GM12878 (cell line): ENCODE measurements around the gene CTDNEP1. TPM values are rescaled to one million over a fixed set of nuclear protein-coding genes. Genes with fewer than 3 reads are reported as not detected.

Experiments
- BCLAF1 ChIP-seq: fragments of 450-650 bp; IDR thresholded peaks from 2 replicates; pipeline ENCODE4 v1.6.1; 2017; ENCODE audit warnings: antibody characterized with exemption, mild to moderate bottlenecking, moderate library complexity
- CBX3 ChIP-seq: fragments of 200-600 bp; sonication (generic); IDR thresholded peaks from 2 replicates; pipeline ENCODE4 v1.6.1; 2016; ENCODE audit warnings: low read depth, borderline replicate concordance
- CHD1 ChIP-seq: IDR thresholded peaks from 2 replicates; pipeline ENCODE4 v1.6.1; 2012; ENCODE audit warnings: low read depth, low read length, improper control_type of control experiment
- CREM ChIP-seq: IDR thresholded peaks from 2 replicates; pipeline ENCODE4 v1.6.1; 2014; ENCODE audit warnings: antibody characterized with exemption, low read depth
- E4F1 ChIP-seq: fragments of 450-650 bp; IDR thresholded peaks from 2 replicates; pipeline ENCODE4 v1.6.1; 2018; ENCODE audit warnings: borderline replicate concordance, mild to moderate bottlenecking; ENCODE audit not compliant: partially characterized antibody
- EP300 ChIP-seq, 2 experiments: fragments of 150-350 bp in 1 of 2; IDR thresholded peaks; 2 replicates each; pipeline ENCODE4 v1.6.1; 2011 to 2012; ENCODE audit warnings: low read depth in 2 of 2, low read length in 2 of 2, borderline replicate concordance in 1 of 2, improper control_type of control experiment in 1 of 2, inconsistent platforms in 1 of 2; ENCODE audit not compliant: control insufficient read depth in 1 of 2
- FOXK2 ChIP-seq: fragments of 450-650 bp; IDR thresholded peaks from 2 replicates; pipeline ENCODE4 v1.6.1; 2017; ENCODE audit warnings: mild to moderate bottlenecking, moderate library complexity
- GABPA ChIP-seq: IDR thresholded peaks from 2 replicates; pipeline ENCODE4 v1.6.1; 2014; ENCODE audit warnings: antibody characterized with exemption, low read depth, mild to moderate bottlenecking, inconsistent platforms
- HCFC1 ChIP-seq: fragments of 150-350 bp; IDR thresholded peaks from 2 replicates; pipeline ENCODE4 v1.6.1; 2014; ENCODE audit warnings: low read length
- KAT2A ChIP-seq: conservative IDR thresholded peaks from 2 replicates; pipeline ENCODE4 v1.6.1; 2011; ENCODE audit warnings: low read depth, low read length; ENCODE audit not compliant: control insufficient read depth
- MEF2A ChIP-seq: IDR thresholded peaks from 2 replicates; pipeline ENCODE4 v1.6.1; 2011; ENCODE audit warnings: low read depth, mild to moderate bottlenecking, low read length, moderate library complexity; ENCODE audit not compliant: insufficient read depth
- MTA3 ChIP-seq: IDR thresholded peaks from 2 replicates; pipeline ENCODE4 v1.6.1; 2012; ENCODE audit warnings: low read length, inconsistent platforms, borderline replicate concordance
- MYC ChIP-seq: IDR thresholded peaks from 2 replicates; pipeline ENCODE4 v1.6.1; 2011; ENCODE audit warnings: mild to moderate bottlenecking, low read length, moderate library complexity, inconsistent platforms; ENCODE audit not compliant: insufficient read depth, insufficient replicate concordance, insufficient read length, severe bottlenecking
- NR2C2 ChIP-seq: IDR thresholded peaks from 2 replicates; pipeline ENCODE4 v1.6.1; 2011; ENCODE audit warnings: borderline replicate concordance, low read depth; ENCODE audit not compliant: control insufficient read depth, insufficient read length
- RB1 ChIP-seq: fragments of 450-650 bp; formaldehyde crosslinking; IDR thresholded peaks from 2 replicates; pipeline ENCODE4 v1.6.1; 2017; ENCODE audit warnings: mild to moderate bottlenecking, borderline replicate concordance
- RUNX3 ChIP-seq: IDR thresholded peaks from 2 replicates; pipeline ENCODE4 v1.6.1; 2012; ENCODE audit warnings: low read length, inconsistent platforms
- SMAD1 ChIP-seq: fragments of 450-650 bp; IDR thresholded peaks from 2 replicates; pipeline ENCODE4 v1.6.1; 2018; ENCODE audit warnings: mild to moderate bottlenecking, low read depth; ENCODE audit not compliant: partially characterized antibody
- SMC3 ChIP-seq: IDR thresholded peaks from 2 replicates; pipeline ENCODE4 v1.6.1; 2011; ENCODE audit warnings: low read length, improper control_type of control experiment, borderline replicate concordance
- SP1 ChIP-seq: IDR thresholded peaks from one replicate; pipeline ENCODE4 v1.6.1; 2011; ENCODE audit warnings: low read depth, low read length
- SPI1 ChIP-seq: IDR thresholded peaks from 2 replicates; pipeline ENCODE4 v1.6.1; 2011; ENCODE audit warnings: low read depth, mild to moderate bottlenecking, low read length, moderate library complexity, borderline replicate concordance; ENCODE audit not compliant: insufficient read depth
- SREBF2 ChIP-seq: IDR thresholded peaks from 2 replicates; pipeline ENCODE4 v1.6.1; 2012; ENCODE audit warnings: mild to moderate bottlenecking, low read length
- SUPT20H ChIP-seq: IDR thresholded peaks from 2 replicates; pipeline ENCODE4 v1.6.1; 2011; ENCODE audit warnings: low read depth, mild to moderate bottlenecking, low read length, moderate library complexity, borderline replicate concordance; ENCODE audit not compliant: control insufficient read depth
- ZNF217 ChIP-seq: fragments of 450-650 bp; IDR thresholded peaks from 2 replicates; pipeline ENCODE4 v1.6.1; 2017; ENCODE audit warnings: antibody characterized with exemption, mild to moderate bottlenecking
- ZSCAN29 ChIP-seq: fragments of 450-650 bp; IDR thresholded peaks from 2 replicates; pipeline ENCODE4 v1.6.1; 2017; ENCODE audit warnings: mild to moderate bottlenecking, moderate library complexity
- polyA plus RNA-seq, 11 experiments: library from polyadenylated mRNA; depleted of rRNA in 4 of 11; unstranded in 6 of 11; stranded (reverse) in 5 of 11; fragments of >200 nt; fragmentation: Nextera tagmentation in 4 of 11; fragmentation: Illumina TruSeq in 1 of 11; extraction: Ambion mirVana in 4 of 11; extraction: Trizol in 1 of 11; gene quantifications; 1 replicate in 1 of 11; 2 replicates in 10 of 11; pipeline versions ENCODE4 v1.2.1 to v1.2.3, GENCODE V29; 2011 to 2016; ENCODE audit warnings: inconsistent platforms in 2 of 11, missing spikeins in 2 of 11, low read depth in 1 of 11
- total RNA-seq, 4 experiments: library from RNA; depleted of rRNA in 3 of 4; stranded (reverse); fragments of >200 nt in 3 of 4; fragmentation: Illumina TruSeq in 1 of 4; extraction: Trizol in 1 of 4; gene quantifications; 2 replicates each; pipeline versions ENCODE4 v1.2.1 to v1.2.3, GENCODE V29; 2013 to 2021
- TF ChIP-seq, protein P1 (sequence below): IDR thresholded peaks from 2 replicates; pipeline ENCODE4 v1.6.1; 2012; ENCODE audit warnings: low read depth, low read length, improper control_type of control experiment

Gene CTDNEP1
- total and polyA plus RNA-seq, 10 of the 15 experiments (the other 5 are each of a cell fraction or from before 2014, with no cell fraction given) = 23.7 to 176 (median 30.3) TPM

DNA sequence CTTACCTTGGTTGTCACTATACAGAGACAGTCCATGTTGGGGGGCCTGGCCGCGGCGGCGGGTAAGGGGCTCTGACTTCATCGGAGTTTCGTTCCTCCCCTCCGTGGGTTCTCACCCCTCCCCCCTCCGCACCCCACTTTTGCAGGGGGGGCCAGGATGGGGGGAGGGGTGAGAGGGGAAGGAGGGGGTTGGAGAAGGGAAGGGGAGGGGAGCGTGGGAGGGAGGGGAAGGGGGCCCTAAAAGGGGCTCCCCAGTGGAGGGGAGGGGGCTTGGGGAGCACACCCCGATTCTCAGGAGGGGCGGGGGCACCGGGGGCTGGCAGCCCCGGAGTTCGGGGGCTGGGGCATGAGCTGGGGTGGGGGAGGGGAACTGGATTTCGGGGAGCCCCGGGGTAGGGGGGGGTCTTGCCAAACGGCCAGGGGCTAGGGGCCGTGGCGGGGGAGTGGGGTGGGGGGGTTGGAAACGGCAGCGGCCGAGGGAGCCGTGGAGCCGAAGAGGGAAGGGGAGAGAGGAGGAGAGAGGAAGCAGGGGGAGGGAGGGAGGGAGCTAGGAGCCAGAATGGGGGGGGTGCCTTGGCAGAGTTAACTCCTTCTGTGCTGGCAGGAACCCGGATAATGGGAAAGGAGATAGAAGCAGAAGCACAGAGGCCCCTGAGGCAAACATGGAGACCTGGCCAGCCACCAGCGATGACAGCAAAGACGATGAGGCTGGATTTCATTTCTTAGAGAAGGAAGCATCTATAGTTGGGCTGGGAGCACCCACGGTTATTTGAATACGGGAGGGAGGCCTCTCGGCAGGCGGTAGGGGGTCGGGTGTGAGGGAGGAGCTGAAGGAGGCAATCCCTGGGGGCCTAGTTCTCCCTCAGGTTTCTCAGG is 34.2 kb downstream of the CTDNEP1 start (continued):
- no peak for TF ChIP-seq ZNF217
- no peak for TF ChIP-seq MTA3
- TF ChIP-seq CREM = no peak
- no peak for TF ChIP-seq RB1
- TF ChIP-seq RUNX3 = no peak
- TF ChIP-seq, protein P1, sequence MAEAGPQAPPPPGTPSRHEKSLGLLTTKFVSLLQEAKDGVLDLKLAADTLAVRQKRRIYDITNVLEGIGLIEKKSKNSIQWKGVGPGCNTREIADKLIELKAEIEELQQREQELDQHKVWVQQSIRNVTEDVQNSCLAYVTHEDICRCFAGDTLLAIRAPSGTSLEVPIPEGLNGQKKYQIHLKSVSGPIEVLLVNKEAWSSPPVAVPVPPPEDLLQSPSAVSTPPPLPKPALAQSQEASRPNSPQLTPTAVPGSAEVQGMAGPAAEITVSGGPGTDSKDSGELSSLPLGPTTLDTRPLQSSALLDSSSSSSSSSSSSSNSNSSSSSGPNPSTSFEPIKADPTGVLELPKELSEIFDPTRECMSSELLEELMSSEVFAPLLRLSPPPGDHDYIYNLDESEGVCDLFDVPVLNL = no peak
- no peak for TF ChIP-seq MEF2A
- no peak for TF ChIP-seq E4F1
- no peak for TF ChIP-seq BCLAF1
- TF ChIP-seq CHD1 = no peak
- no peak for TF ChIP-seq KAT2A
- TF ChIP-seq HCFC1 = no peak
- TF ChIP-seq ZSCAN29 = no peak
- no peak for TF ChIP-seq CBX3
- TF ChIP-seq SREBF2 = no peak
- no peak for TF ChIP-seq SP1
- no peak for TF ChIP-seq FOXK2
- no peak for TF ChIP-seq SMAD1
- TF ChIP-seq MYC = no peak
- no peak for TF ChIP-seq SUPT20H
- TF ChIP-seq NR2C2 = no peak
- TF ChIP-seq SPI1 = no peak
- TF ChIP-seq SMC3 = no peak
- no peak for TF ChIP-seq EP300 (IDR thresholded peaks at IDR 0.05; ENCODE audit: borderline replicate concordance in 1 of 2, control insufficient read depth in 1 of 2, low read depth in 2 of 2, low read length in 2 of 2)
- no peak for TF ChIP-seq GABPA
